Testis (tissue), 2 donors: ENCODE results near the gene ADAMTSL2.

Experiments used
- CTCF ChIP-seq, 3 experiments: fragments of 450-650 bp in 2 of 3; fragments of 200-600 bp in 1 of 3; sonication (generic) in 1 of 3; IDR thresholded peaks; one replicate each; pipeline ENCODE4 v1.5.1; 2016 to 2019; ENCODE audit warnings: antibody characterized with exemption in 3 of 3, mild to moderate bottlenecking in 2 of 3, moderate library complexity in 1 of 3
- POLR2A ChIP-seq: fragments of 450-650 bp; IDR thresholded peaks from one replicate; pipeline ENCODE4 v1.6.1; 2017; ENCODE audit warnings: antibody characterized with exemption, mild to moderate bottlenecking, moderate library complexity

DNA sequence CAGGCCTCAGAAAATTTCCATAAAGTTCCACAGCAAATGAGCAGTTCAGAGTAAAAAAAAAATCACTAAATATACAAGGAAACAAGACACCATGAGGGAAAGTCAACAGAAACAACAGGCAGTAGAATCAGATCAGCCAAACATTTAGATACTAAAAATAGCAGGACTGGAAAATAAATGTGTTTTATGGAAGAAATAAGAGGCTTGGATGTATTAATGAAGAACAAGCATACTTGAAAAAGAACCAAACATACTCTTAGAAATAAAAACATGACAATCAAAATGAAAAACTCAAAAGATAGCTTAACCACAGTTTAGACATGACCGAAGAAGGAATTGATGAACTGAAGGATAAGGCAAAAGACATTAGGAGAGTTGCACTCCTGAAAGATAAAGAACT lies 32.4 kb upstream of the ADAMTSL2 start:
- TF ChIP-seq CTCF (IDR thresholded peaks at IDR 0.05) (no peak), POLR2A (no peak)
